Stimulated activated CD4-positive, alpha-beta T cell treated with anti-CD3 and anti-CD28 coated beads, Interleukin-4, amount 100 ng/mL, for 24 hours (primary cell): ENCODE measurements around the gene YIPF3.
"Not testable (repeated sequence)": the region's sequence is repeated elsewhere in the genome, so short reads cannot be mapped to it uniquely, and the experiment has no call there.

Experiments used
- DNase-seq: peaks from one replicate; pipeline ENCODE4 v3.0.0-alpha.2; 2020

The YIPF3 gene

DNA sequence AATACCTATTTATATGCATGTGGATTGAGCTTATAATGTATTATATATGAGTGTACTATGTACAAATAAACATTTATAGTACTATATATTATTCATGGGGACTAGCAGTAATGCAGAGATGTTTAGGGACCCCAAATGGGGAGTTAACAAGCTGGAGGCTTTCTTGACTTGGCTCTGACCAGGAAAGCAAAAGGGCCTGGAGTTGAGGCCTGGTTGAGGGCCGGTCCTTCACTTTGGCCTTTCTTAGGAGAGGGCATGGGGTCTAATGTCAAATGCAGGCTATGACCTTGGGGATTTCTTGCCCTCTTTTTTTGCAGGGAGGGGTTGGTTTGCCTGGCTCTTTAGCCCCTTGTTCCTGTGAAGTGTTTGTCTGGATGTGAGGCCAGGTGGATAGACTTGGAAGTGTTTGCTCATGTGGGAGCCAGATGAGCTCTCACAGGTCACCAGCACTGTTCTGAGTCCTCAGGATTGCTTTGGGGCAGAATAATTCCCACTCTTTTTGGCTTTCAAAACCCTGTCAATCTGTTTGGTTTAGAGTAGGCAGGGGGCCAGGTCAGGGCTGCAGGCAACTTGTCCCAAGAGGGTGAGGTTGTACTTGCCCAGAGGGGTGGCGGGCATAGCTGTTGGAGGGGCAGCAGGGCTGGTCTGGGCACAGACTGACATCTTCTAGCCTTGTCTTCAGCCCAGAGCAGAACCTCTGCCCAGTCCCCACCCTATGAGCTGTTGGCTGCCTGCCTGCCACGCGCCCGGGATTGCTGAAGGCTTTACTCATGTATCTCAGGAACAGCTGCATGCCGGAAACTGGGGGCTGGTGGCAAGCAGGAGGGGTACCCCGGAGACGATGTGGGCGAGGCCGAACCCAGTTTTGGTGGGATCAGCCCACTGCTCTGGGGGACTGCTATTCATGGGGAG is 24.7 kb downstream of the YIPF3 start:
- DNase-seq, result no peak

DNA sequence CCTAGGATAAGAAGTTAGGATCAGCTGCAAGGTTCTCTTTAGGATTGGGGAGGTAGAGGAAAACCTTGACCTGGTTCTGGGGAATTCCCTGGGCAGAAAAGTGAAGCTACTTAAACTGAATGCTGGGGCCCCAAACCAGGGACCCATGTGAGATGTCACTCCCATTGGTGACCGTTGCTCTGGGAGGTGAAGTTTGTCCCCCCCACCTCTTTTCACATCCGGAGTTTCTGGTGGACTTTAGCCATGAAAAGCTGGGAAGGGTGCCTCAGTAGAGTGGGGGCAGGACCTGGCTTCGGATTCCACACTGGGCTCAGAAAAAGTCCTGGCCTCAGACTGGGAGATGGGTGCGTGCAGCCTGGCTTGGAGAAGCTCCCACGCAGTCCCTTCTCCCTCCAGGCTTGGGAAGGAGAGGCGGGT is 26.2 kb downstream of the YIPF3 start:
- DNase-seq, result no peak

DNA sequence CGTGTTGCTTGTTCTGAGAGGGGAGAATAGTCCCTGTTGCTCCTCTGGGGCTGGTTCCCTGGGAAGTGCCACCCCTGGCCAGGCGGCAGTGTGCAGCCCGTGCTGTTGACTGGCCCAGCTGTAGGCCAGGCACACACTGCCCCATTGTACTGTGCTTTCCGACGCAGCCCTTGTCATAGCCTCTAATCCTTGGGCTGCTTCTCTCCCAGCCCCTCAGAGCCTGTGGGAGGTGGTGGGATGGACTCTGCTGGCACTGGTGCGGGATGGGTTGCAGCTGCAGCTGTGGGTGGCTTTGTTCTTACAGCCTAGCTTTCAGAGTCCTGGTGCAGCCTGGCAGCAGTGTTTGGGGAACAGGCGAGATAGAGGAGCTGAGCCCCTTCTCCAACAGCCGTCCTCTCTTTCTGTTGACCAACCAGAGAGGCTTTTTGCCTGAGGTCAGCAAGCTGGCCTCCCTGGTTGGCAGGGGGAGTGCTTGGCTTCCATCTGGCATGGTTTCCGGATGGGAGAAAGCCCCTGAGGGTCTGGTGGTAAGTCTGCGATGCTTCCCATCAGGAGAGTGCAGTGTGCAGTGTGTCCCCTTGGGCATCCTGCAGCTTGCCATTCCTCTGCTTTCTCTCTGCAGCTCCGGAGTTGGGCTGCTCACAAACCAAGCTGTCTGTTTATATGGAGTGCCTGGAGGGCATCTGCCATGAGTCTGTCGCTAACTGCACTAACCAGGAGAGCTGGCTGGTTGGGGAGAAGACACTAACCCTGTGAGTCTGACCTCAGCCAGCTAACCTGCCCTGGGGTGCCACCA is 27.3 kb downstream of the YIPF3 start:
- DNase-seq, result no peak

DNA sequence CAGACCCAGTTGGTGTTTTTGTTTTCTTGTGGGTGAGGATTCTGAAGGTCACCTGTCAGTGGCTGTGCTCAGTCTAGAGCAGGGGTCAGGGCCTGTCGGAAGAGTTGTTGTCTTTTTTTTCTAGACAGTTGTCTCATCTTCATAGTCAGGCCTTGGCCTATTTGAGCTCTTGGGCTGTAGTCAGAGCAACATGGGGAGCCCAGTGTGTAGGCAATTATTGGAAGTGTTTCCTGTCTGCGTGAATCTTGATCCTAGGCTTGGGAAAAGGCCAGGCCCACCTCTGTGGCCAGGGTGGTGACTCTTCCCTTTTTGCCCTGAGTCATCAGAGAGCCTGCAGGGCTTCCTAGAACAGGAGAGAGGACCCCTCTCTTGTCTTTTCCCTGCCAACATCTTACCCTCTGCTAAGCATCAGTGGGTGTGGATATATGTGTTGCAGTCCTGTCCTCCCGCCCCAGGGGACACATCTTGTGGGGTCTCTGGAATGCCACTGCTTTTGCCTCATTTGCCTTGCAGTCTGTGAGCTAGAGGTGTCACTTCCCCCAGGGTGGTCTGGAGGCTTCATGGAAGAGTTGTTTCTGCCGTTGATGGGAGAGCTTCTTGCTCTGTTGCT is 28.0 kb downstream of the YIPF3 start:
- no peak for DNase-seq

DNA sequence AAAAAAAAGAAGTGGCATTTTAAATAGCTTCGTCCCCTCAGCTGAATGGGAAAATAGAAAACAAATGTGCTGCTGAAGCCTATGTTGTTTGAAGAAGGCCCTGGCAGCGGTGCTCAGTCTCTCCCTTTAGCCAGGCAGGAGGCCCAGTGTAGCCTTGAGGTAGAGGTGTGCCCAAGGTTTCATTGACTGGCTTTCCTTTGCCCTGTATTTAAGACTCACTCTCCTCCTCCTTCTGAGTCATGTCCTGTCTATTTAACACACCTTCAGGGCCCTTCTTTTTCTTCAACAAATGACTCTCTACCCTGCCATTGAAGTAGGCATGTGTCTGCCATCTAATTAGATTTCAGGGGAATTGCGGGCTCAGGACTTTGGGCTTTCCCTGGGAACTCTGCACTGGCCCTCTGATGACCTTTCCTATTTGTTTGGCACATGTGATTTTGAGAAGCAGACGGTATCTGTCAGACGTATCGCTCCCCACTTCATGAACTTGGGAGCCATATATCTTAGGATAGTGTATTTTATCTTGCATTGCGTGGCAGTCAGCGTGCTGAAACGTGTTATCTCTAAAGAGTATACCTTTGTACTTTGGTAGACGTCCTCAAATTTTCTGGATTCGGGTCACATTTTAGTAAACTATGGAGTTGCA is 35.0 kb downstream of the YIPF3 start:
- no peak for DNase-seq

DNA sequence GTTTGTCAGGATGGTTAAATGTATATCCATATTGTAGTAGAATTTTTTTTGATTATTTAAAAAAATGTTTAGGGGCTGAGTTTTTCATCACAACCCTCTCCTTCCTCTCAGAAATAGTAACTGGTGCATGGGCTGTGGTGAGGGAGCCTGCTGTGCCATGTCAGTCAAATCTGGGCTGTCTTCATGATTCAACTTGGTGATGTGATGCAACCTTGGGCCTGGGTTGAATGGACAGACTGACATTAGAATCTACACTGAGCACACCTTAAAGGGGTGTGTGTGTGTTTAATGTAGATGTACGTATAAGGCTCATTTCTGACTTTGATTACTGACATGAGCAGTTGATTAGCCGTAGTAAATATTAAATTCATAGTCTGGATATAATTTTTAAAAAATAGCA is 35.7 kb downstream of the YIPF3 start:
- DNase-seq, result no peak

DNA sequence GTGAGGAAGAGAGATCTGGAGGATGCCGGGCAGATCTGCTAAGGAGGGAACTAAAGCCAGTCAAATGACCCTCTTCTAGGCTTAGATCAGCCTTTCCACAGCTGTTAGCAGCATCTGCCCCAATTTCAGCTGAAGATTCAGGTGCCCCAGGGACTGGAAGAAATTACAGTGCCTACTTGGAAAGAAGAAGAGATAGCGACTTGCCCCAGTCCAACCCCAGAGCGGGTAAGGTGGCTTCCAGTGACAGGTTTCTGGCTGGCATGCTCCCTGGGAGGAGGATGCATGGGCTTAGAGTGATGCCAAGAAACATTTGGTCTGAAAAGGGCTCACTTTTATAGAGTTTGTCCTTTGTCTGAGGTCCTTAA is 38.7 kb downstream of the YIPF3 start:
- DNase-seq, result no peak

DNA sequence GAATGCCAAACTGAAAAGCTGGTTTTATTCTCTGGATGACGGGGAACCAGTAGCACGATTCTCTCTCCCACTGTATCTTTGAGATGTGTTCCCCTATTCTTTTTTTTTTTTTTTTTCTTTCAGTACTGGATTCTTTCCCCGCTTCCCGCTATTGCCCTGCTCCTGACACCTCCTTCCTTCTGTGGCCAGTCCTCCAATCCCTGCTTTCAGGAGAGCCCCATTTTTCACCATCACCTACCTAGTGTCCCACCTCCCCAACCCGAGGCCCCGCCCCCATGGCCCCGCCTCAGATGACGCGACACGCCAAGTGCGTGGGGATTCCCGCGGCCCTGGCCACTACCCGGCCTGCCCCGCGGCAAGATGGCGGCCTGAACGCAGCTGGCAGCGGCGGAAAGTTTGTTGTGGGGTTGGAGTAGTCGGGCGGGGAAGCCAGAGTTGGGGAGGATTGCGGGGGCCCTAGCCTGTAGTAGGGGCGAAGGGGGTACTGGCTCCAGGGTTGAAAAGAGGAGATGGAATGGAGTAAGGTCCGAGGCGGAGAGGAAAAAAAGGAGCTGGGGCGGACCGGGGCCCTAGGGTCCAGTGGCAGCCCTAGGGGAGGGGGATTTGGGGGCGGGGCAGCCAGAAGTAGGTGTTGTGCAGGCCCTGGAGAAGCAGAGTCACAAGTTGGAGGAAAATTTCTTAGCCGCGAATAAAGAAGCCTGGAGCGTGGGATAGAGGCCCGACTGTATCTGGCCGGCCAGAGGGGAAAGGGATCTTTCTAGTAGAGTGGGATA is 39.3 kb downstream of the YIPF3 start, which contains the start of gene TJAP1:
Gene TJAP1, plus strand, starts transcription at position 336 of the 773 bp plus-strand sequence. CDS start 21,432 bp downstream, outside the sequence.
- DNase-seq, result peak; percentile 97

DNA sequence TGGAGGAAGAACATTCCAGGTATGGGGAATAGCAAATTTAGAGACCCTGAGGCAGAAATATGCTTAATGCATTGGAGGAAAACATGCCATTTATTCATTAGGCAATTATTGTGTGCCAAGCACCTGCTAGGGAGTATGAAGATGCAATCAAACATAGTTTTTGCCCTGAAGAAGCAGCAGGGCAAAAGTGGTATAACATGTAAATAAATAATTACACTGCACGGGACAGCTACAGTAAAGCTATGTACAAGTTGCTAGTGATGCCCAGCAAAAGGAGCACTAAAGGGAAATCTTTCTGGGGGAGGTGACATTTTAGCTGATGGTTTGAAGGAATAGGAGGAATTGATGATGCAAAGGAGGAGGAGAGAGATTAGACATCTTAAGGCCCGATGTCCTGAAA is 40.0 kb downstream of the YIPF3 start:
- no peak for DNase-seq

DNA sequence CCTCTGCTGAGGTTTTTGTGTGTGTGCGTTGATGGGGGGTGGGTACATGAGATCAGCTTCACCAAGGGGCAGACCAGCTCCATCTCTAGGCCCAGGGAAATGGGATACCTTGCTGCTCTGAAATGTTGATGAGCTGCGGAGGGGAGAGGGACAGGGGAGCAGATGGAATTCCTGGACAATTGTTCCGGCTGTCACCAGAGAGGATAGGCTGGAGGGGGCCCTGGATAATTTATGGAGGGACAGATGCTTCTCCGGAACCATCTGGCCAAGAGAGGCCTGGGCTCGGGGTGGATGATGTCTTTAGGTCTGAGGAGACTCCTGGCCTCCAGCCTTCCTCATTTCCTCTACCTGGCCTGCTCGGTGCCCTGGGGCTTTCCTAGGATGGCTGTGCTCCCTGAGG is 41.2 kb downstream of the YIPF3 start:
- DNase-seq, result no peak

DNA sequence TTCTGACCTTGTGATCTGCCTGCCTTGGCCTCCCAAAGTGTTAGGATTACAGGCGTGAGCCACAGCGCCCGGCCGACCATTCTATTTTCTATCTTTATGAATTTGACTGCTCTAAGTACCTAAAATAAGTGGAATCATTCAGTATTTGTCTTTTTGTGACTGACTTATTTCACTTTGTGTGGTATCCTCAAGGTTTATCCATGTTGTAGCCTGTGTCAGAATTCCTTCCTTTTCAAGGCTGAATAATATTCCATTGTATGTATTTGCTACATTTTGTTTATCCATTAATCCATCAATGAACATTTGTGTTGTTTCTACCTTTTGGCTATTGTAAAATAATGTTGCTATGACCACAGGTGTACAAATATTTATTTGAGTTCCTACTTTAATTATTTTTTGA is 44.2 kb downstream of the YIPF3 start:
- DNase-seq, result no peak

DNA sequence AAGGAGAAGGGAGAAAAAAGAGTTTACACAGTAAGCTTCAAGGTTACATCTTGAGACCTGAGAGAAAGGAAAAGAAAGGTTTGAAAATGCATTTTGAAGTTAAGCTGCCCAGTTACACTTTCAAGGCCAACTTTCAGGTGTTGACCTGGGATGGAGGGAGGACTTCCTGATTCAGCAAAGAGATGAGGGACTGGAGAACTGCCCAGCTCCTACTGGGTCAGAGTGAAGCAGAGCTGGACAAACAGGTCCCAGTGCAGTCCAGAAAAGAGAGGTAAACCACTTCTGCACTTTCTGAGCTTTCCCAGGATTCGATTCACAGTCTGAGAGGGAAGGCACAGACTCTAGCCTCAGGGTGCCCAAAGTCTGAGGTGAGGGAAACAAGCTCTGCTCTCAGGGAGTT is 45.3 kb downstream of the YIPF3 start:
- DNase-seq, result no peak

DNA sequence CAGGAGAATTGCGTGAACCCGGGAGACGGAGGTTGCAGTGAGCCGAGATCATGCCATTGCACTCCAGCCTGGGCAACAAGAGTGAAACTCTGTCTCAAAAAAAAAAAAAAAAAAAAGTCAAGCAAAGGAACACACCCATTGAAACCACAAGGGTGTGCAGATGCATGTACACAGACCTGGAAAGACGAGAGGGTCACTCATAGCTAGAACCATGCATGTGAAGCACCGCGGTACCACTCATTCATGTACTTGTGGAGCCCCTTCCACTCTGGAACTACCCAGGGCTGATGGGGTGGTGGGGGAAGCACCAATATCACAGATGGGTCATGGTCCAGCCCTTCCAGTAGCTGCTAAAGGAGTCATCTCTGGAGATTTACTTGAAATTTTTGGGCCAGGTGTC is 46.8 kb downstream of the YIPF3 start:
- no peak for DNase-seq

DNA sequence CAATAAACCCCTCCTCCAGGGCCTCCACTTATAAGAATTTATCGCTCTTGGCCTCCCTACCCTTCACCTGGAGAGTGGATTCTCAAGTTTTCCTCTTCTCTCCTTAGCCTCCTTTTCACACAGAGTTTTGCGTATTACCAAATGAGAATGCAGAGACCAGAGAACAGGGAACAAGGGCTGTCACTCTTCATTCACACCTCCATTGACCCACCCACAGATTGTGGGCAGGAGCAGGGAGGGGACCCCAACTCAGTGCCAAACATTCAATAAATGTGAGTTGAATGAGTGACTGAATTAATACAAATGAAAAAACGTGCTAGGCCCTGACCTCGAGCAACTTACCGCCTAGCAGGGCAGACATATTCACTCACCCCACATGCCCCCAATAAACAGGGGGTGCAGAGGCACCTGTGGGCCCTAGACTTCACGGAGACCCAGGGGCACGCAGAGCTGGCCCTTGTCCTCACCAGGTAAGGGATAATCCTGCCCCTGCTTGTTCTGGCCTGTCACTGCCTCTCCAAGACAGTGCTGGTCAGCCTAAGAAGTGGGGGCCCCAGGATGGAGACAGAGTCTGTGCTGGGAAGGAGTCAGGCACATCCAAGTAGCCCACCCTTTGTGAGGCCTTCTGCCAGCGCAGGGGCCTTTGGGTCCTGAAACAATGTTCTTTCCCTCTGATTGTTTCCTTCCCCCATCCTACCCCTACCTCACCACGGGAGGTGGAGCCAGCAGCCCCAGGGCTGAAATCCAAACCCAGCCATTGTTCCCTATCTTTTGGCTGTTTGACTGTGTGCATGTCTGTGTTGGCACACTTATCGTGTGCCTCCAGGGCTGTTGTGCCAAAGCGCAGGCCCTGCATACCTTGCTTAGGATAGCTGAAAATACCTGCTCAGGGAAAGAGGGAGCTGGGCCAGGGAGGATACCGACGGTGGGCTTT is 47.7 kb downstream of the YIPF3 start:
- no peak for DNase-seq

DNA sequence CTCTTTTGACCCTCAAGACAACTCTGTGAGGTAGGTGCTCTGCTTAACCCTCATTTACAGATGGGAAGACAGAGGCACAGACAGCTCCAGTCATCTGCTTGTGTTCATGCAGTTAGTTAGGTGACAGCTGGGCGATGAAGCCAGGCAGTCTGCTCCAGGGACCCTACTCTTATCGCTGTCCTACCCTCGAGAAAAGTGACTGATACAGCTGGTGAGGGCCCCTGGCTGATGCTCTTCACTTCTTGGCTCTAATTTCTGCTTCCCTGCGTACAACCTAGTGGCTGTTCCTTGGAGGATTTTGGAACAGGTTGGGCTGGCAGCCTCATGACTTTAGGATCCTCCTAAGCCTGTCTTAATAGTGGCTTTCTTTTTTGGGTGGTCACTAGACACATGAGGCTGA is 48.5 kb downstream of the YIPF3 start:
- DNase-seq, result no peak

DNA sequence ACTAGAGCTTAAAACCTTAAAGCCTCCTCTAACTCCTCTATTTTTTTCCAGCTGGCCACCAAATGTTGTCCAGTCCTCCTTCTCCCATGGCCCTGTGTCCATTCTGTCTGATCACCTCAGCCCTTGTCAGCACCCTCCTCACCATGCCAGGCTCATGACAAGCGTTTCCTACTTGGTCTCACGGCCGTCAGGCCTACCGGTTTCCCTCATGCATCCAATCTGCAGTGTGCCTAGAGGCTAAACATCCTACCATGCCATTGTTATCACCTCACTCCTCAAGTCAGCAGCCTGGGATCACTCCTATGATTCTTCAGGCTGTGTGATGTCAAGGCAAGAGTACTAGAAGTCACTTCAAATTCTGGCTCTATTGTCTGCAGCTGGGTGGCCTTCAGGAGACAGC is 49.0 kb downstream of the YIPF3 start:
- DNase-seq, result no peak

DNA sequence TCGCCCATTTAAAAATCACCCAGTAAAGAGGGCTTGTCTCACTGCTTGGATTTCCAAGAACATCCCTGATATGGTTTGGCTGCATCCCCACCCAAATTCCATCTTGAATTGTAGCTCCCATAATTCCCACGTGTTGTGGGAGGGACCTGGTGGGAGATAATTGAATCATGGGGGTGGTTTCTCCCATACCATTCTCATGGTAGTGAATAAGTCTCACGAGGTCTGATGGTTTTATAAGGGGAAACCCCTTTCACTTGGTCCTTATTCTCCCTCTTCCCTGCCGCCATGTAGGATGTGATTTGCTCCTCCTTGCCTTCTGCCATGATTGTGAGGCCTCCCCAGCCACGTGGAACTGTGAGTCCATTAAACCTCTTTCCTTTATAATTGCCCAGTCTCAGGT is 49.5 kb downstream of the YIPF3 start:
- DNase-seq, result not testable (repeated sequence)

DNA sequence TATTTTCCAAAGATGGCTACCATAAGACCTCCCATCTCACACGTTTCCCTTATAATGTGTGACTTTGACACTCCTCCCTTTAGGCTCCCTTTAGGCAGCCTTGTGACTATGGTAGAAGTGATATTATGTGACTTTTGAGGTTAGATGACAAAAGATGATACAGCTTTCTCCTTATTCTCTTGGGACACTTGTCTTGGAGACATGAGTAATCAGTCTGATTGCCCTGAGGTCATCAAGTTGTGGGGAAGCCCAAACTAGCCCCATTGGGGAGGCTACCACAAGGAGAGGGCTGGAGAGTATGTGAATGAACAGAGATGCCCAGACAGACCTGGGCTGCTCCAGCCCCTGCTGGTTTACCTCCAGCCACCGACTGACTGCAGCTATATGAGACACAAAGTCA is 50.8 kb downstream of the YIPF3 start:
- no peak for DNase-seq

DNA sequence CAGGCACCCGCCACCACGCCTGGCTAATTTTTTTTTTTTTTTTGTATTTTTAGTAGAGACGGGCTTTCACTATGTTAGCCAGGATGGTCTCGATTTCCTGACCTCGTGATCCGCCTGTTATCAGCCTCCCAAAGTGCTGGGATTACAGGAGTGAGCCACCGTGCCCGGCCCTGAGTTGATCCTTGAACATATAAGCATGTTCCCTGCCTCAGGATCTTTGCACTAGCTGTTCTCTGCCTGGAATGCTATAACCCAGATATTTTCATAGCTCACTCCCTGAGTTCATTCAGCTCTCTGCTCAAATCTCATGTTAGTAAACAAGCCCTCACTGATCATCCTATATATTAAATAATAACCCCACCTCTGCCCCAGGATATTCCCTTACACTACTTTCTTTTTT is 52.4 kb downstream of the YIPF3 start:
- no peak for DNase-seq

DNA sequence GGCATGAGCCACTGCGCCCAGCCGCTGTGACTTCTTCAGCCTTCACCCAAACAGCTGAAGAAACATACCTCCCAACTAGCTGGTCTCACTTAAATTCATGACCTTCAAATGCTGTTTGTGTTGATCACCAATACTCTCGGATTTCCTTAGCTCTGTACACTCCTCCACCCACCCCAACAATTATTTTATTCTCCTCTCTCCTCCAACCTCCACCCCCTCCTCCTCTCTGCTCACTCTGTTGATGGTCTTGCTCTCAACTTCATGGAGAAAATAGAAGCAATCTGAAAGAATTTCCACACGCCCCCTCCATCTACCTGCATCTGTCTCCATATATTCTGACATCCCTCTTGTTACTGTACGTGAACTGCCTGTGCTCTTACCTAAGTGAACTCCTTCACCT is 54.8 kb downstream of the YIPF3 start:
- no peak for DNase-seq
